ENCODE data around the gene PLA2G4E. TPM values are rescaled to one million over a fixed set of nuclear protein-coding genes. Genes with fewer than 3 reads are reported as not detected.

PLA2G4E gene
- total and polyA plus RNA-seq, 8 donors: 0.06 to 1.2 (median 0.09) TPM

- Histone ChIP-seq H3K9me3 (no peaks in the 10 kb centered on the region), H3K4me3 (no peak overlapping the region), H3K36me3 (no peaks in the 10 kb centered on the region), H3K27me3 (no peaks in the 10 kb centered on the region), H3K4me1 (peaks cover 0 to 5% of the 10 kb centered on the region in 2 donors), H3K27ac (peak overlapping the region; percentile 8)
- ATAC-seq (peak; percentile 89), DNase-seq (peak in 2 of 4 donors; percentile 49 to 72)
- no peak for TF ChIP-seq CTCF (IDR thresholded peaks at IDR 0.05)
- intact Hi-C loops (cut with DNase I): no loop called here
Observed at GRCh38 chr15:42012241-42012640, 8.6 kb downstream of the PLA2G4E start.

- TF ChIP-seq CTCF (IDR thresholded peaks at IDR 0.05): no peak
- ATAC-seq: no peak
- Histone ChIP-seq H3K4me1 (peaks cover 0 to 5% of the 10 kb centered on the region in 2 donors), H3K4me3 (no peak overlapping the region), H3K27me3 (no peaks in the 10 kb centered on the region), H3K27ac (no peak overlapping the region), H3K36me3 (no peaks in the 10 kb centered on the region), H3K9me3 (no peaks in the 10 kb centered on the region)
- intact Hi-C loops (cut with DNase I): no loop called here
- no peak for DNase-seq
Observed at GRCh38 chr15:42011074-42011473, 9.8 kb downstream of the PLA2G4E start.

GRCh38 chr15:42010434-42010833 is 10.4 kb downstream of the PLA2G4E start:
- Histone ChIP-seq H3K4me3 (no peak overlapping the region), H3K27ac (no peak overlapping the region), H3K27me3 (no peaks in the 10 kb centered on the region), H3K36me3 (no peaks in the 10 kb centered on the region), H3K4me1 (peaks cover 0 to 5% of the 10 kb centered on the region in 2 donors), H3K9me3 (no peaks in the 10 kb centered on the region)
- DNase-seq: no peak
- TF ChIP-seq CTCF (IDR thresholded peaks at IDR 0.05): no peak
- no peak for ATAC-seq
- intact Hi-C loops (cut with DNase I): no loop called here

GRCh38 chr15:42009474-42009873 is 11.4 kb downstream of the PLA2G4E start:
- DNase-seq (no peak), ATAC-seq (no peak)
- intact Hi-C loops (cut with DNase I): no loop called here
- H3K36me3 ChIP-seq: no peaks in the 10 kb centered on the region
- TF ChIP-seq CTCF (IDR thresholded peaks at IDR 0.05): no peak
- no peaks in the 10 kb centered on the region for H3K9me3 ChIP-seq
- H3K4me1 ChIP-seq: peaks cover 0 to 5% of the 10 kb centered on the region in 2 donors
- H3K27me3 ChIP-seq: no peaks in the 10 kb centered on the region
- H3K27ac ChIP-seq: no peak overlapping the region
- H3K4me3 ChIP-seq: no peak overlapping the region

- no peak for TF ChIP-seq CTCF (IDR thresholded peaks at IDR 0.05)
Observed at GRCh38 chr15:42009022-42009421, 11.8 kb downstream of the PLA2G4E start.

More at GRCh38 chr15:42009022-42009421, 11.8 kb downstream of the PLA2G4E start:
- intact Hi-C loops (cut with DNase I): no loop called here
- H3K4me3 ChIP-seq: no peak overlapping the region
- no peaks in the 10 kb centered on the region for H3K27me3 ChIP-seq
- H3K4me1 ChIP-seq: peaks cover 0 to 5% of the 10 kb centered on the region in 2 donors
- DNase-seq: no peak
- H3K9me3 ChIP-seq: no peaks in the 10 kb centered on the region
- H3K27ac ChIP-seq: no peak overlapping the region
- no peaks in the 10 kb centered on the region for H3K36me3 ChIP-seq
- ATAC-seq: no peak
